Islet precursor cell (in vitro differentiated cells): ENCODE measurements around the gene NACC1.
"Not testable (repeated sequence)": the region's sequence is repeated elsewhere in the genome, so short reads cannot be mapped to it uniquely, and the experiment has no call there.

ENCODE experiments used
- DNase-seq: peaks from one replicate; pipeline ENCODE4 v3.0.0-alpha.2; 2018

The NACC1 gene

DNA sequence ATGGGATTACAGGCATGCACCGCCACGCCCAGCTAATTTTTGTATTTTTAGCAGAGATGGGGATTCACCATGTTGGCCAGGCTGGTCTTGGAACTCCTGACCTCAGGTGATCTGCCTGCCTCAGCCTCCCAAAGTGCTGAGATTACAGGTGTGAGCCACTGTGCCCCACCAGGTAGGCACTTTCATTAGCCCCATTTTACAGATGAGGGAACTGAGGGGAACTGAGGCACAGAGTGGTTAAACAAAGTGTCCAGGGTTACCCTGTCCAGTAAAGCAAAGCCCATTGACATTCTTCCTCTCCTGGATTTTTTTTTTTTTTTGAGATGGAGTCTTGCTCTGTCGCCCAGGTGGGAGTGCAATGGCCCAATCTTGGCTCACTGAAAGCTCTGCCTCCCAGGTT, 48.1 kb downstream of the NACC1 start:
- DNase-seq: not testable (repeated sequence)

GRCh38 chr19:13169769-13170168, 51.7 kb downstream of the NACC1 start:
- peak; percentile 98 for DNase-seq

DNA sequence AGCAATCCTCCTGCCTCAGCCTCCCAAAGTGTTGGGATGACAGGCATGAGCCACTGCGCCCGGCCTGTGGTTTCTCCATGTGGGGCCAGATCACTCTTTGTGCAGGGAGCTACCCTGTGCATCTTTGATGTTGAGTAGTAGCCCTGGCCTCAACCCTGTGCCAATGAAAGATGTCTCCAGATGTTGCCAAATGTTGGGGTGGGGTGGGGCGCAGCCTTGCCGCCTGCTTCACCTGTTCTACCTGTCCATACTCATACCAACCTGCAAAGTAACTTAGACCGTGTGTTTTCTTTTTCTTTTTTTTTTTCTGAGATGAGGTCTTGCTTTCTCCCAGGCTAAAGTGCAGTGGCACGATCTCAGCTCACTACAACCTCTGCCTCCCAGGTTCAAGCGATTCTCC, 53.1 kb downstream of the NACC1 start:
- DNase-seq: no peak

DNA sequence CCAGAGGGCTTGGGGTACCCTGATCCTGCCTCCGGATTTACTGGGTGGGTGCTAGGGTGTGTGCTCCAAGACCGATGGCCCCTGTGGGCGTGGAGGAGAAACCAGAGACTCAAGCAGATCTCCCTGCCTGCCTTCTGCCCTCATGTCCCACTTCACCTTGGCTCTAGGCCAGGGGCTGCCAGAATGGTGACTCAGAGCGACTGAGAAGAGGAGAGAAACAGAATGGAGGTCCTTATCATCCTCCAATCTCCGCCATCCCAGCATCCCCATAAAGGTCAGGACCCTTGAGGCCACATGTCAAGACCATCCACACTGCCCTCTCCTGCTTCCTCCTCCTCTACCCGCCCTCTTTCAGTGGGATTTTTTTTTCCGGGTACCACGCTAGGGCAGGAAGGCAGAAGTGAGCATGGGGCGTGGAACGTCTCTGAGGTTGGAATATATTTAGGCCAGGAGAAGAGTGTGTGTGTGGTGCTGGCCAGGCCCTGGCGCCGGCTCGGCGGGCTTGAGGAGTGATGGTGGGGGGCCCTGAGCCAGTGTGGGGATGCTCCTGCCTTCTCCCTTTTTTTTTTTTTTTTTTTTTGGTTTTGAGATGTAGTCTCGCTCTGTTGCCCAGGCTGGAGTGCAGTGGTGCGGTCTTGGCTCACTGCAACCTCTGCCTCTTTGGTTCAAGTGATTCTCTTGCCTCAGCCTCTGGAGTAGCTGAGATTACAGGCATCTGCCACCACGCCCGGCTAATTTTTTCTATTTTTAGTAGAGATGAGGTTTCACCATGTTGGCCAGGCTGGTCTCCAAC, 54.5 kb downstream of the NACC1 start:
- peak; percentile 90 for DNase-seq

DNA sequence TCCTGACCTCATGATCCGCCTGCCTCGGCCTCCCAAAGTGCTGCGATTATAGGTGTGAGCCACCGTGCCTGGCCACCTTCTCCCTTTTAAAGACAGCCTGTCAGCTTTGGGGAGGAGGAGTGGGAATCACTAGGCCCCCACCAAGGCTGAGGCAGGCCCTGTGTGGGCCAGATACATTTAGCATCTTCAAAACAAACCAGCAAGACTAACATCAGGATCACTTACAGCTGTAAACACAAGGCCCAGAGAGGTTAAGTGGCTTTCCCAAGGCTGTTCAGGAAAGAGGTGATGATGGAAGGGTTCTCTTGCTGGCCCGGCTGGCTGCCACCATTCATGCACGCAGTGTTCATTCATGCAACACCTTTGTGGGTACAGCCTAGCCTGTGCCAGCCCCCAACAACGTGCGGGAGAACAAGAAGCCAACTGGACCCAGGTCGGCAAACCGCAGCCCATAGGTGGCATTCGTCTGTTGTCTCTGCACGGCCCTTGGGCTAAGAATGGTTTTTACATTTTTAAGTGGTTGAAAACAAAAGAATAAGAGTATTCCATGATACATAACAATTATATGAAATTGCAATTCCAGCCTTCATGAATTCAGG, 55.2 kb downstream of the NACC1 start:
- DNase-seq: no peak

DNA sequence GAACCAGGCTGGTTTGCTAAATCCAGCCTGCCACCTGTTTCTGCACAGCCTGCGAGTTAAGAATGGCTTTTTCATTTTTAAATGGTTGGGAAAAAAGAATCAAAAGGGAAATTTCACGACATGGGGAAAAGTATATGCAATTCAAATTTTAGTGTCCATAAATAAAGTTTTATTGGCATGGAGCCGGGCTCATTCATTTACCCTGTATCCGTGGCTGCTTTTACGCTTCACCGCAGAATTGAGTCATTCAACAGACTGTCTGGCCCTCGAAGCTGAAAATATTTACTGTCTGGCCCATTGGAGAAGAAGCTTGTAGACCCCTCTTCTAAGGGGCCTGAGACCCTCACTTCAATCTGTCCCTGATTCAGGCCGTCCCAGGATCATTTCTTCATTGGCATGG, 58.3 kb downstream of the NACC1 start:
- no peak for DNase-seq

GRCh38 chr19:13177584-13177983, 59.5 kb downstream of the NACC1 start:
- DNase-seq: not testable (repeated sequence)

DNA sequence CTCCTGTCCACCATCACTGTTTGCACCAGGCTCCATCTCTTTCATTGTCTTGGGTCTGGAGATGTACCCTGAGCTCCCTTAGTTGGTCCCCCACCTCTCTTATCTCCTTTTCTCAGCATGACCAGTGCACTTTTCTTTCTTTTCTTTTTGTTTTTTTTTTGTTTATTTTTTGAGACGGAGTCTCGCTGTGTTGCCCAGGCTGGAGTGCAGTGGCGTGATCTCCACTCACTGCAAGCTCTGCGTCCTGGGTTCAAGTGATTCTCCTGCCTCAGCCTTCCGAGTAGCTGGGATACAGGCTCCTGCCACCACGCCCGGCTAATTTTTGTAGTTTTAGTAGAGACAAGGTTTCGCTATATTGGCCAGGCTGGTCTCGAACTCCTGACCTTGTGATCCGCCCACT, 60.2 kb downstream of the NACC1 start:
- not testable (repeated sequence) for DNase-seq

- DNase-seq: no peak
Observed at GRCh38 chr19:13181747-13182388, 63.8 kb downstream of the NACC1 start.

DNA sequence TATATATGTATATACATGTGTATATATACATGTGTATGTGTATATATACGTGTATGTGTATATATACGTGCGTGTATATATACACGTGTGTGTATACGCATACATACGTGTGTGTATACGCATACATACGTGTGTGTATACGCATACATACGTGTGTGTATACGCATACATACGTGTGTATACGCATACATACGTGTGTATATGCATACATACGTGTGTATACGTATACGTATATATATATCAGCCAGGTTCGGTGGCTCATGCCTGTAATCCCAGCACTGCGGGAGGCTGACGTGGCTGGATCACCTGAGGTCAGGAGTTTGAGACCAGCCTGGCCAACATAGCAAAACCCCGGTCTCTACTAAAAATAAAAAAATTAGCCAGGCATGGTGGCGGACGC, 66.9 kb downstream of the NACC1 start:
- DNase-seq: not testable (repeated sequence)

DNA sequence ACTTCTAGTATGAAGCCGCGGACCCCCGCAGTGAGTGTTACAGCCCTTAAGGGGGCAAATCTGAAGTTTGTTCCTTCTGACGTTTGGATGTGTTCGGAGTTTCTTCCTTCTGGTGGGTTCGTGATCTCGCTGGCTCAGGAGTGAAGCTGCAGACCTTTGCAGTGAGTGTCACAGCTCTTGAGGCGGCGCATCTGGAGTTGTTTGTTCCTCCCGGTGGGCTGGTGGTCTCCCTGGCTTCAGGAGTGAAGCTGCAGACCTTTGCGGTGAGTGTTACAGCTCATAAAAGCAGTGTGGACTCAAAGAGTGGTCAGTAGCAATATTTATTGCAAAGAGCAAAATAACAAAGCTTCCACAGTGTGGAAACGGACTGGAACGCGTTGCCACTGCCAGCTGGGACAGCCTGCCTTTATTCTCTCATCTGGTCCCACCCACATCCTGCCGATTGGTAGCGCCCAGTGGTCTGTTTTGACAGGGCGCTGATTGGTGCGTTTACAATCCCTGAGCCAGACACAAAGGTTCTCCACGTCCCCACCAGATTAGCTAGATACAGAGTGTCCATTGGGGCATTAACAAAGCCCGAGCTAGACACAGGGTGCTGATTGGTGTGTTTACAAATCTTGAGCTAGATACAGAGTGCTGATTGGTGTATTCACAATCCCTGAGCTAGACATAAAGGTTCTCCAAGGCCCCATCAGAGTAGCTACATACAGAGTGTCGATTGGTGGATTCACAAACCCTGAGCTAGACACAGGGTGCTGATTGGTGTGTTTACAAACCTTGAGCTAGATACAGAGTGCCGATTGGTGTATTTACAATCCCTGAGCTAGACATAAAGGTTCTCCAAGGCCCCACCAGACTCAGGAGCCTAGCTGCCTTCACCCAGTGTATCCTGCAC, 67.9 kb downstream of the NACC1 start:
- not testable (repeated sequence) for DNase-seq

DNA sequence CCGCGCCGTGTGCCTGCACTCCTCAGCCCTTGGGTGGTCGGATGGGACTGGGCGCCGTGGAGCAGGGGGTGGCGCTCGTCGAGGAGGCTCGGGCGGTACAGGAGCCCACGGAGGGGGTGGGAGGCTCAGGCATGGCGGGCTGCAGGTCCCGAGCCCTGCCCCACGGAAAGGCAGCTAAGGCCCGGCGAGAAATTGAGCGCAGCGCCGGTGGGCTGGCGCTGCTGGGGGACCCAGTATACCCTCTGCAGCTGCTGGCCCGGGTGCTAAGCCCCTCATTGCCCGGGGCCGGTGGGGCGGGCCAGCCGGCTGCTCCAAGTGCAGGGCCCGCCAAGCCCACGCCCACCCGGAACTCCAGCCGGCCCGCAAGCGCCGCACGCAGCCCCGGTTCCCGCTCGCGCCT, 68.6 kb downstream of the NACC1 start:
- DNase-seq: not testable (repeated sequence)

DNA sequence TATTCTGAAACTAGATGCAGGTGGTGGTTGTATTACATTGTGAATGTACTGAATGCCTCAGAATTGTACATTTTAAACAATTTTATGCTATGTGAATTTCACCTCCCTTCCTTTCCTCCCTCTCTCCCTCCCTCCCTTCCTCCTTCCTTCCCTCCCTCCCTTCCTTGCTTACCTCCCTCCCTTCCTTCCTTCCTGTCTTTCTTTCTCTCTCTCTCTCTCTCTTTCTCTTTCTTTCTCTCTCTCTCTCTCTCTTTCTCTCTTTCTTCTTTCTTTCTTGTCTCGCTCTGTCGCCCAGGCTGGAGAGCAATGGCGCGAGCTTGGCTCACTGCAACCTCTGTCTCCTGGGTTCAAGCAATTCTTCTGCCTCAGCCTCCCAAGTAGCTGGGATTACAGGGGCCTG, 69.4 kb downstream of the NACC1 start:
- no peak for DNase-seq

DNA sequence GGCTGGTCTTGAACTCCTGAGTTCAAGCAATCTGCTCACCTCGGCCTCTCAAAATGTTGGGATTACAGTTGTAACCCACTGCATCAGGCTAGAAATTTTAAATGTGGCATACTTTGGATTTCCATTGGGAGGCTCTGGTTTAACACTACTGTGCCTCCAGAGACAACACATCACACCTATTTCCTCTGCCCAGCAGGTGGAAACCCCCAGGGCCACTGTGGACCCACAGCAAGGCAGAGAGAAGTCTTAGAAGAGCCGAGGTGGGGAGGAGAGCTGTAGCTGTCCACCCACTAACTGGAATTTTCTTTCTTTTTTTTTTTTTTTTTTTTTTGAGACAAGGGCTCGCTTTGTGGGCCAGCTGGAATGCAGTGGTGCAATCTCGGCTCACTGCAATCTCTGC, 71.5 kb downstream of the NACC1 start:
- no peak for DNase-seq
